Right lobe of liver (tissue), 4 donors: ENCODE data around the gene GABRA4.

Experiments
- CTCF ChIP-seq, 4 donors: fragments of 200-600 bp in 3 of 4; fragments of 450-650 bp in 1 of 4; IDR thresholded peaks; one replicate each; pipeline versions ENCODE4 v1.5.1 to v1.8.0; 2016 to 2022; ENCODE audit warnings: antibody characterized with exemption in 4 of 4, mild to moderate bottlenecking in 2 of 4
- POLR2A ChIP-seq: fragments of 450-650 bp; IDR thresholded peaks from one replicate; pipeline ENCODE4 v1.6.1; 2017; ENCODE audit warnings: antibody characterized with exemption, mild to moderate bottlenecking
- donor health status: DM: no; HTN: no; CAD: no.
- donor health status: DM: no; HTN: no; CAD: no.
- donor health status: DM: no; HTN: yes; CAD: no.

- TF ChIP-seq POLR2A (no peak), CTCF (IDR thresholded peaks at IDR 0.05) (no peak)
Observed at GRCh38 chr4:46979283-46979682, 14.1 kb downstream of the GABRA4 start.
